Mesenchymal stem cell (in vitro differentiated cells and primary cell): ENCODE results near the gene LUZP2. TPM values are rescaled to one million over a fixed set of nuclear protein-coding genes. Genes with fewer than 3 reads are reported as not detected.

Source experiments
- DNase-seq: peaks from one replicate; pipeline ENCODE4 v3.0.0-alpha.2; 2013
- H2AFZ ChIP-seq: one replicate; pipeline ENCODE4 v1.6.1; 2013; ENCODE audit warnings: low read depth, mild to moderate bottlenecking, control low read depth, inconsistent platforms, low read length, moderate library complexity
- H2AK5ac ChIP-seq: 2 replicates; pipeline ENCODE4 v1.6.1; 2013; ENCODE audit warnings: low read length, moderate library complexity, mild to moderate bottlenecking, inconsistent platforms; ENCODE audit not compliant: severe bottlenecking
- H2BK120ac ChIP-seq: one replicate; pipeline ENCODE4 v1.6.1; 2013; ENCODE audit warnings: low read depth, mild to moderate bottlenecking, inconsistent platforms, low read length, moderate library complexity
- H2BK12ac ChIP-seq, 2 experiments: one replicate each; pipeline ENCODE4 v1.6.1; 2013; ENCODE audit warnings: inconsistent platforms in 2 of 2, low read length in 2 of 2, mild to moderate bottlenecking in 2 of 2, moderate library complexity in 2 of 2, control low read depth in 1 of 2
- H2BK15ac ChIP-seq: one replicate; pipeline ENCODE4 v1.6.1; 2013; ENCODE audit warnings: mild to moderate bottlenecking, low read depth, inconsistent platforms; ENCODE audit not compliant: poor library complexity, severe bottlenecking
- H2BK5ac ChIP-seq: 2 replicates; pipeline ENCODE4 v1.6.1; 2013; ENCODE audit warnings: low read depth, mild to moderate bottlenecking, low read length, control low read depth, inconsistent platforms; ENCODE audit not compliant: poor library complexity, severe bottlenecking
- H3K14ac ChIP-seq, 2 experiments: one replicate each; pipeline ENCODE4 v1.6.1; 2013; ENCODE audit warnings: inconsistent platforms in 2 of 2, low read length in 2 of 2, control low read depth in 1 of 2, mild to moderate bottlenecking in 1 of 2, moderate library complexity in 1 of 2
- H3K18ac ChIP-seq, 2 experiments: one replicate each; pipeline ENCODE4 v1.6.1; 2013; ENCODE audit warnings: inconsistent platforms in 2 of 2, low read length in 2 of 2, control low read depth in 1 of 2, low read depth in 1 of 2, mild to moderate bottlenecking in 1 of 2
- H3K23ac ChIP-seq, 2 experiments: one replicate each; pipeline ENCODE4 v1.6.1; 2013; ENCODE audit warnings: inconsistent platforms in 2 of 2, low read length in 2 of 2, mild to moderate bottlenecking in 2 of 2, moderate library complexity in 2 of 2, control low read depth in 1 of 2
- H3K27ac ChIP-seq: 2 replicates; pipeline ENCODE4 v1.5.1; 2013; ENCODE audit warnings: mild to moderate bottlenecking, moderate library complexity, low read length, control low read depth, inconsistent platforms; ENCODE audit not compliant: poor library complexity, severe bottlenecking
- H3K27me3 ChIP-seq, 2 experiments: 2 replicates each; pipeline versions ENCODE4 v1.6.1 to v1.7.0; 2013; ENCODE audit warnings: low read length in 2 of 2, mild to moderate bottlenecking in 2 of 2, moderate library complexity in 2 of 2, control low read depth in 1 of 2, inconsistent platforms in 1 of 2; ENCODE audit not compliant: control insufficient read depth in 1 of 2, insufficient read depth in 1 of 2
- H3K36me3 ChIP-seq, 2 experiments: 2 replicates each; pipeline versions ENCODE4 v1.6.1 to v1.7.0; 2013; ENCODE audit warnings: low read length in 2 of 2, control low read depth in 1 of 2, inconsistent platforms in 1 of 2, low read depth in 1 of 2, mild to moderate bottlenecking in 1 of 2; ENCODE audit not compliant: insufficient read depth in 2 of 2, control insufficient read depth in 1 of 2
- H3K4ac ChIP-seq, 2 experiments: one replicate each; pipeline ENCODE4 v1.6.1; 2013; ENCODE audit warnings: inconsistent platforms in 2 of 2, low read length in 2 of 2, mild to moderate bottlenecking in 2 of 2, moderate library complexity in 2 of 2, control low read depth in 1 of 2, low read depth in 1 of 2
- H3K4me1 ChIP-seq: 2 replicates; pipeline ENCODE4 v1.6.1; 2013; ENCODE audit warnings: low read depth, low read length, control low read depth; ENCODE audit not compliant: control insufficient read depth, insufficient read depth
- H3K4me2 ChIP-seq: 2 replicates; pipeline ENCODE4 v1.6.1; 2013; ENCODE audit warnings: low read length, mild to moderate bottlenecking, inconsistent platforms; ENCODE audit not compliant: poor library complexity, severe bottlenecking
- H3K4me3 ChIP-seq, 2 experiments: 2 replicates each; pipeline versions ENCODE4 v1.5.1 to v1.7.0; 2013; ENCODE audit warnings: low read length in 2 of 2, mild to moderate bottlenecking in 2 of 2, control low read depth in 1 of 2, low read depth in 1 of 2; ENCODE audit not compliant: insufficient read depth in 1 of 2
- H3K79me1 ChIP-seq: replicated peaks from 2 replicates; pipeline ENCODE4 v1.6.1; 2013; ENCODE audit warnings: mild to moderate bottlenecking, control low read depth, low read length, inconsistent platforms; ENCODE audit not compliant: poor library complexity, severe bottlenecking
- H3K9ac ChIP-seq: 2 replicates; pipeline ENCODE4 v1.7.0; 2013; ENCODE audit warnings: mild to moderate bottlenecking, low read length, moderate library complexity
- H3K9me3 ChIP-seq: 2 replicates; pipeline ENCODE4 v1.7.0; 2013; ENCODE audit warnings: mild to moderate bottlenecking, low read length; ENCODE audit not compliant: control insufficient read depth
- H4K8ac ChIP-seq: one replicate; pipeline ENCODE4 v1.6.1; 2013; ENCODE audit warnings: inconsistent platforms, mild to moderate bottlenecking, low read length, moderate library complexity
- H4K91ac ChIP-seq: one replicate; pipeline ENCODE4 v1.6.1; 2013; ENCODE audit warnings: mild to moderate bottlenecking, low read length, inconsistent platforms
- WGBS: methylation state at CpG from one replicate; pipeline ENCODE4 v1.1.7; 2013; ENCODE audit warnings: mixed read lengths; 5-methylcytosine and 5-hydroxymethylcytosine counted together
- small RNA-seq: library from polyadenylated mRNA; stranded (forward); fragments of <200 nt; extraction: miRNeasy Mini kit (QIAGEN cat#:217004); gene quantifications from one replicate; pipeline ENCODE3, GENCODE V24; 2013; ENCODE audit warnings: low read depth

The LUZP2 gene

GRCh38 chr11:25094085-25094802, 597.4 kb downstream of the LUZP2 start:
- Histone ChIP-seq H3K4ac (no peak overlapping the region), H2AK5ac (no peak overlapping the region), H3K18ac (no peak overlapping the region), H4K8ac (no peak overlapping the region), H3K27me3 (no peaks in the 10 kb centered on the region), H3K23ac (peak overlapping the region in 1 of 2 experiments; percentile 69), H2BK5ac (no peak overlapping the region), H3K79me1 (no peaks in the 10 kb centered on the region), H3K36me3 (no peaks in the 10 kb centered on the region), H4K91ac (peak overlapping the region; percentile 72), H2BK120ac (no peak overlapping the region), H2BK15ac (no peak overlapping the region), H2AFZ (no peak overlapping the region), H3K14ac (no peak overlapping the region), H3K27ac (no peak overlapping the region), H3K9me3 (no peaks in the 10 kb centered on the region), H3K4me2 (no peak overlapping the region), H3K9ac (no peak overlapping the region), H3K4me1 (no peaks in the 10 kb centered on the region), H3K4me3 (peak overlapping the region in 1 of 2 experiments; percentile 32), H2BK12ac (peak overlapping the region in 1 of 2 experiments; percentile 52)
- DNase-seq, result no peak
- 95% methylated on average over 5 of the region's 6 CpGs for WGBS

DNA sequence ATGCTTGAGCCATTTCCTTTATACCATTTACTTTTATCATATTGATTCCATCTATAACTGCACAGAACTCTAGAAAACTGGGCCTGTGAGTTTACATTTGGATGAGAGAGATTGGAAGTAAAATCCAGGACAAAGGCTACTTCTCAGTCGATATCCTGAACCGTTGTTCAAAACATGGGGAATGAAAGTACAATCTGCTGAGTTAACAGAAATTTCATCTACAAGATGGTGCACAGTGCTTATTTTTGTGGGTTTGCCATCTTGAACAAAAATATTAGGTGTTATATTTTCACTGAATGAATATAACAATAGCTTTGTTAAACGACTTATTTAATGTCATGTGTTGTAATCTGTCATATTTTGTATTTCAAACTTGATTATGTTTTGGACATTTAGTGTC, 622.6 kb downstream of the LUZP2 start:
- H2BK120ac ChIP-seq, result no peak overlapping the region
- H2AK5ac ChIP-seq, result no peak overlapping the region
- no peaks in the 10 kb centered on the region for H3K36me3 ChIP-seq
- H3K9me3 ChIP-seq, result peaks cover 2% of the 10 kb centered on the region
- H3K9ac ChIP-seq, result no peak overlapping the region
- no peak overlapping the region for H2BK15ac ChIP-seq
- H3K79me1 ChIP-seq, result no peaks in the 10 kb centered on the region
- H4K91ac ChIP-seq, result no peak overlapping the region
- H3K4me1 ChIP-seq, result no peaks in the 10 kb centered on the region
- DNase-seq, result no peak
- 96% methylated on average over 2 of the region's 3 CpGs for WGBS
- no peak overlapping the region for H3K4ac ChIP-seq
- no peak overlapping the region for H3K14ac ChIP-seq
- H3K23ac ChIP-seq, result no peak overlapping the region
- no peak overlapping the region for H3K18ac ChIP-seq
- no peaks in the 10 kb centered on the region for H3K27me3 ChIP-seq
- H2AFZ ChIP-seq, result no peak overlapping the region
- H3K4me3 ChIP-seq, result no peak overlapping the region
- H2BK5ac ChIP-seq, result no peak overlapping the region
- H2BK12ac ChIP-seq, result no peak overlapping the region
- no peak overlapping the region for H3K4me2 ChIP-seq
- H3K27ac ChIP-seq, result no peak overlapping the region
- H4K8ac ChIP-seq, result no peak overlapping the region

Small RNAs within 50 kb of the gene (small RNA-seq; reads per million reads assigned to genes)
- gene RF00019, result not detected
